C4-2B (cell line): ENCODE measurements around the gene MDK.

Experiments
- ZFX ChIP-seq: fragments of 450-650 bp; IDR thresholded peaks from 2 replicates; pipeline ENCODE4 v1.6.1; 2017
- TF ChIP-seq, protein P1 (sequence below): fragments of 450-650 bp; conservative IDR thresholded peaks from 2 replicates; pipeline ENCODE4 v1.5.1; 2017; ENCODE audit warnings: mild to moderate bottlenecking

DNA sequence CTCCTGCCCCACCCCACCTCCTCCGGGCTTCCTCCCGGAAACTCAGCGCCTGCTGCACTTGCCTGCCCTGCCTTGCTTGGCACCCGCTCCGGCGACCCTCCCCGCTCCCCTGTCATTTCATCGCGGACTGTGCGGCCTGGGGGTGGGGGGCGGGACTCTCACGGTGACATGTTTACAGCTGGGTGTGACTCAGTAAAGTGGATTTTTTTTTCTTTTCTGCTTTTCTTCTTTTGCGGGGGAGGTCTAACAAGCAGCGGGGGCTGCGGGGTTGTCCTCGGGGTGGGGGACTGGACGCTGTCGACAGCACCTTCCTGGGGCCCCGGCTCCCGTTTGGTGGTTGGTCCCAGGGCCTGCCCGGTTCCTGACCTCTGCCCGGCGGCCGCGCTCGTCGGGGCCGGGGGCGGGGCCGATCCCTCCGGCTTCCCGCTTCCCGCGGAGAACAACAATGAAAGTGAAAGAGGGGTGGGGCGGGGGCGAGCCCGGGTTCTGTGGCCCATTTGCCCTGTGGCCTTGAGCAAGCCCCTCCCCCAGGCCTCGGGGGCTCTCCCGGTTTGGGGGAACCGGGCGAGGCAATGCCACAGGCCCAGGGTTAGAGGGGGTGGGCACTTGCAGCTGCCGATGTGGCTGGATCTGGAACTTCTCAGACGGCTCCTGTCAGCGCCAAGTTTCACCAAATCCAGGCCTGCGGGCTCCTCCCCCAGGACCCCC is 975 bp upstream of the MDK start:
- TF ChIP-seq, protein P1, sequence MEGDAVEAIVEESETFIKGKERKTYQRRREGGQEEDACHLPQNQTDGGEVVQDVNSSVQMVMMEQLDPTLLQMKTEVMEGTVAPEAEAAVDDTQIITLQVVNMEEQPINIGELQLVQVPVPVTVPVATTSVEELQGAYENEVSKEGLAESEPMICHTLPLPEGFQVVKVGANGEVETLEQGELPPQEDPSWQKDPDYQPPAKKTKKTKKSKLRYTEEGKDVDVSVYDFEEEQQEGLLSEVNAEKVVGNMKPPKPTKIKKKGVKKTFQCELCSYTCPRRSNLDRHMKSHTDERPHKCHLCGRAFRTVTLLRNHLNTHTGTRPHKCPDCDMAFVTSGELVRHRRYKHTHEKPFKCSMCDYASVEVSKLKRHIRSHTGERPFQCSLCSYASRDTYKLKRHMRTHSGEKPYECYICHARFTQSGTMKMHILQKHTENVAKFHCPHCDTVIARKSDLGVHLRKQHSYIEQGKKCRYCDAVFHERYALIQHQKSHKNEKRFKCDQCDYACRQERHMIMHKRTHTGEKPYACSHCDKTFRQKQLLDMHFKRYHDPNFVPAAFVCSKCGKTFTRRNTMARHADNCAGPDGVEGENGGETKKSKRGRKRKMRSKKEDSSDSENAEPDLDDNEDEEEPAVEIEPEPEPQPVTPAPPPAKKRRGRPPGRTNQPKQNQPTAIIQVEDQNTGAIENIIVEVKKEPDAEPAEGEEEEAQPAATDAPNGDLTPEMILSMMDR: no peak
- no peak for TF ChIP-seq ZFX
